Stimulated activated CD8-positive, alpha-beta memory T cell treated with anti-CD3 and anti-CD28 coated beads, Interleukin-4, amount 100 ng/mL, for 24 hours (primary cell): ENCODE measurements around the gene ITGB5.

Experiments used
- DNase-seq: peaks from one replicate; pipeline ENCODE4 v3.0.0-alpha.2; 2020; ENCODE audit warnings: low read depth

Gene ITGB5

DNA sequence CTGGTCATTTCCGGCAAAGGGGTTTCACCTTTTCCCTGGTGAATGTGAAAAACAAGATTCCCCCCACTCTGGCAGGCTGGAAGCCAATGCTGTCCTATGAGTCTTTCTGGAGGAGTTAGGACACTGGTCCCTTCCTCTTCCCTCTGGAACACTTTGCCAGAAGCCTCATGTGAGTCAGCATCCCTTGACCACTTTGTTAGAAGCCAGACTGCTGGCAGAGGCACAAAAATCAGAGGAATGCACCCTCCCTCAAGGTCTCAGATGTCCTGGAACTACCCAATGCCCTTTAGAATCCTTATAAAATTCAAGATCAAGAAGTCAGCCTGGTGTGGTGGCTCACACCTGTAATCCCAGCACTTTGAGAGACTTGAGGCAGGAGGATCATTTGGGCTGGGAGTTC lies 26.6 kb downstream of the ITGB5 start:
- DNase-seq, result no peak

DNA sequence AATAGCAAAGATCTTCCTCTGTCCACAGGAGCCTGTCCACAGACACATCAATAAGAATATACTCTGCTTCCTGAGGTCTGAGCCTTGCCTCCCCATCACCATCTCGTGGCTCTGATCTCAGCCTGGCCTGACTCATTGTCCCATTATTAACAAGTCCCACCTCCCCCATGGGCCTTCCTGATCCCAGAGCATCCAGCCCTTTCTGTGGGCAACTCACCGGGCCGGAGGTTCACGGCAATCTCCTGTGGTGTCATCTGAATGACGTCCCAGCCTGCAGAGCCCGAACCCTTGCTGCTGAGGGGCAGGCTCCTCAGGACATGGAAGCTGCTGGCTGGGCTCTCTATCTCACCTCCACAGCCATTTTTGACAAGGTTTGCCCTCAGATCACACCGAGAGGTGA lies 28.1 kb downstream of the ITGB5 start:
- DNase-seq, result no peak

DNA sequence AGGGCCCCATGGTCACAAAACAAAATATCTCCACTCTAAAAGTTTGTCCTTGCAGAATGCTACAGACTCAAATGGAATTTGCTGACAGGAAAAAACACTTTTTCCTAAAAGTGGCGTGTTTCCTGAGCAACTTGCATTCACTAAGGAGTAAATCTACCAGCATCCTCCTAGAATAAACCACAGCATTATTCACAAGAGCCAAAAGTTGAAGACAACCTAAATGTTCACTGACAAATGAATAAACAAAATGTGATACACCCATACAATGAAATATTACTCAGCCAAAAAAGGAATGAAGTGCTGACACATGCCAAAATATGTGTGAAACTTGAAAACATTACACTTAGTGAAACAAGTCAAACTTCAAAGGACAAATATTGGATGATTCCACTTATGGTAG lies 28.9 kb downstream of the ITGB5 start:
- no peak for DNase-seq

DNA sequence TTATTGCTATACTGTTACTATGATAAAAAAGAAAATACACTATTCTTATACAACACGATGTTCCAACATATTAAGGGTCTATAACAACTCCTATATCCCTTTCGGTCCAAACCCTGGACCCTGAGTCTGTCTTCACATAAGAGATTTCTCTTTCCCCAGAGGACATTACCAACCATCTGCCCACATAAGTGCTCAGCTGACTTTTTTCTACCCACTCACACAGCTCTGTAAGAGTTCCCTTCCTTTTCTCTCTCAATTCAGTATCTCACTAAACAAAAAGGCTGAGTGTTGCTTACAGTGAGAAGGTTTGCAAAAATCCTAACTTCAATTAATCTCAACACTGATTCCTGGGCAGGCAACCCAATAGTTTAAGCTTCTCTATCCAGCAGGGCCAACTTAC lies 30.5 kb downstream of the ITGB5 start:
- DNase-seq, result no peak

DNA sequence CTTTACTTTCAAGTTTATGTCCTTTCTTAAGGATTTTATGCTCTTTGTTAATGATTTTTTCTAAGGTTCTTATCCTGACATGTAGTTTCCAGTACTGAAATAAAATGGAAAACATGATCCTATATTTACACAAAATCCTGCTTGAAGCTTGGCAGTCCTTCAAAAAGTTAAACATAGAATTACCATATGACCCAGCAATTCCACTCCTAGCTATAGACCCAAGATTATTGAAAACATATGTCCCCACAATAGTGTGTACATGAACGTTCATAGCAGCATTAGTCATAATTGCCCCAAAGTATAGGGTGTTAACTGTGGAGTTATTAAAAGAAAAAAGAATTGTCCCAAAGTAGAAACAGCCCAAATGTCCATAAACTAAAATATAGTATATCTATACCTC lies 33.2 kb downstream of the ITGB5 start:
- no peak for DNase-seq

DNA sequence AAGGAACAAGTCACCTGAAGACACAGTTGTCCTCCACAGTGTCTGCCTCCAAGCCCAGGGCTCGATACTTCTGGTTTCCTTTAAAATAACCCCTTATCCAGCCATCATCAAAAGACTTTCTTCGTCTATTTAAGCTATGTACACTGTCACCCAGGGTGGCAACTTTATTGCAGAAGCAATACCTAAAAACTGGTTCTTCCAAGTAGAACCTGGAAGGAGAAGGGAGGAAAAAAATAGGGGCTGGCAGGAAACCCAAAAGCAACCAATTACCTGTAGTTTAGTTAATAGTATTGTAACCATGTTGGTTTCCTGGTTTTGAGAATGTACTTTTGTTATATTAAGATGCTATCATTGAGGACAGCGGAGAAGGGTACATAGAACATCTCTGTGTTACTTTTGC lies 33.7 kb downstream of the ITGB5 start:
- DNase-seq, result no peak

DNA sequence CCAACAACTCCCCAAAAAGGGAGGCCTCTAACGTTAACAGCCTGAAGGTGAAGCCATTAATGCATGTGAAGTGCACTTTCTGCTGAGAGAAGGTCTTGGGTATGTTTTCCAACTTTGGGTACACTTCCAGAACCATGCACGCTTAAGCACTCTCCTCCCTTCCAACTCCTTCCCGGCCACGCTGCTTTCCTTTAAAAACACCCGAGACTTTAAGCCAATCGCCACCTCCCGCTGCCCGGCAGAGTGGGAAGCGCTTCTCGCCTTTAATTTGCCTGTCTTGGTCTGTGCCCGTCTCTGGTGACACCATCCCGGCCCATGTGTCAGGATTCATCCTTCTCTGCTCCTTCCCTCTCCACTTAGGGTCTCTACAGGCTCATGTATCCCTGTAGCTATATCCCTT lies 35.3 kb downstream of the ITGB5 start:
- no peak for DNase-seq

DNA sequence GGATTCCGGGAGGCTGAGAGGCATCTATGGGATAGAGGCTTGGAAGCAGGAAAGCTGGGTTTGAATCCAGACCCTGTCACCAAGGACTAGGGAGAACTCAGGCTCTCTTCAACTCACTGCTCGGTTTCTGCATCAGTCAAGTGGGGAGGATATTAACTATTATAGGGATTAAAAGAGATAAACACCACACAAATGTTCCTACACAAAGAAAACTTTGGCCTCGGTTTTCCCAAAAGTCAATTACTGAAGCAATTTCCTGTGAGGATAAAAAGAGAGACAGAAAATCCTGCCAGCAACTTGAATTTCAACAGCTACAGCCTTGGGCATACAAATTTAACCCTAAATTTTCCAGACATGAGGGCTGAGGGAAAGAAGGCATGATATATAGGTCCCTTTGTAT lies 36.0 kb downstream of the ITGB5 start:
- DNase-seq, result no peak

DNA sequence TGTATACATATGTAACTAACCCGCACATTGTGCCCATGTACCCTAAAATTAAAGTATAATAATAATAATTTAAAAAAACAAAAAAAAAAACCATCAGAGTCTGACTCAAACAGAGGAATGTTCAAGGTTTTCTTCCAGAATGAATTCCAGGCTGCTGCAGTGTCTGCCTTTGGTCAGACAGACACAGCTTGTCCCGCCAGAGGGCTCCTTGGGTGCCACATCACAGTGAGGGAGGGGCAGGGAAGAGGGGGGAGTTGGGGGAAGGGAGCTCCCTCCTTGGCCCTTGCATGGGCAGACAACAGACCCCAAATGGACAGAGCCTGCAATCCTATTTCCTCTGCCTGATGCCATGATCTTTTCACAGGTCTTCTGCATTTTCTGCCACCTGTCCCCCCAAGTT lies 36.5 kb downstream of the ITGB5 start:
- DNase-seq, result no peak

DNA sequence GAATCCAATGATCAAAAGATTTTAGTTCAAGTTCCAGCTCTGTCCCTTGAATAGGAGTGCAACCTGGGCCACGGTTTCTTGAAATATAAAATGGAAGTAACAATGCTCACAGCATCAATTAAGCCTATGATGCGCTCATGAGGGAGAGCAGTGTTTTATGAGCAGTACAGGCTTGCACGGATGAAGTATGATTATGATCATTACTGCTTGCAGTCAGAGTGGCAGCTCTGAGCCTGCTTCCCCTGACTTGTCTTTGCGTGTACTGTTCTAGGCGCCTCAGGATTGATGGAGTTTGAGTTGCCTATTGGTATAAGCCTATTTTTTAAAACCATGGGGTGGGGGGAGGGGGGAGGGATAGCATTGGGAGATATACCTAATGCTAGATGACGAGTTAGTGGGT lies 37.0 kb downstream of the ITGB5 start:
- DNase-seq, result no peak

DNA sequence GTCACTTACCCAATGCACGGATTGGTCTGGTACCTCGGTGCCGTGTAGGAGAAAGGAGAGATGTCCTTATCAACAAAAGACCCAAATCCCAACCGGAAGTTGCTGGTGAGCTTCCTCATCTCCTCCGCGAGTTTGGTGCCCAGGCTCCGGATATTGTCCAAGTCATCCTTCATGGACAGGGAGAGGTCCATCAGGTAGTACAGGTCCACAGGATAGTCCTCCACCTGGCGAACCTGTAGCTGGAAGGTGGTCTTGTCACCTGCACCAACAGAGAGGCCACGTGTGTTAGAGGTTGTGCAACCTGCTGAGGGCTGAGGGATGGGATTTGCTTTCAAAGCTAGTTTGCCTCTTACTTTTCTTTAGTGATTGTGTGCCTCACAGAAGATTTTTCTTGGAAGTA lies 38.9 kb downstream of the ITGB5 start:
- no peak for DNase-seq

DNA sequence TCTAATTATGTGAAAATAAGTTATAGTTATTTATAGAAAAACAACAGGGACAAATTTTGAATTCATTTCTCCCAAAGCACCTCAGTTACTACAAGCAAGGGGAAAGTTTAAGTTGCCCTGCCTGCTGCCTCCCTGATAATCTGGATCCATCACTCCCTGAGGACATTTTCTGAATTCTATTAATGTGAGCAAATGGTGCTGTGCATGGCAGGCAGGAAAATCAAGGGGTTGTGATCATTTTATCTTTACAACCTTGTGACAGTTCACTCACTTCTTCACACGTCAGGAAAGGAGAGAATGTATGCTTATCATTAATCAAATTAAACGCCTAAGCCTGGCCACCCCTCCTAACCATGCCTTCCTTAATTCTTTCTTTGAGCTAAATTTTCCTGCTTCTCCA lies 39.3 kb downstream of the ITGB5 start:
- DNase-seq, result no peak

DNA sequence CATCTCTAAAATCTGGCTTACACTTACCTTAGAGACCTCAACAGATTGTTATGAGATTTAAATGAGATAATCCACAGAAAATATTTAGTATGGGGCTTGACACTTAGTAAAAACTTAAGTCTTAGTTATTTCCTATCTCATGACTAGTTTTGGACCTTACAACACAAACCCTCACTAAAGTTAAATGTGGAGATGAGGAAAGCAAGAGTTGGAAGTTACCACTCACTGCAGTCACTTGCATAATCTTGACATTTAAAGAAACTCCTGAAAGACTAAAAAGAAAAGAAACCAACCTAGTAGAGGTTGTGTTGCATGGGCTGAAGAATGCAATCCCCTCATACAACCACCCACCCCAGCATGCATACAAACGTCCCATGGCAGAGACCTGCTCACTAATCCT lies 40.1 kb downstream of the ITGB5 start:
- DNase-seq, result no peak

DNA sequence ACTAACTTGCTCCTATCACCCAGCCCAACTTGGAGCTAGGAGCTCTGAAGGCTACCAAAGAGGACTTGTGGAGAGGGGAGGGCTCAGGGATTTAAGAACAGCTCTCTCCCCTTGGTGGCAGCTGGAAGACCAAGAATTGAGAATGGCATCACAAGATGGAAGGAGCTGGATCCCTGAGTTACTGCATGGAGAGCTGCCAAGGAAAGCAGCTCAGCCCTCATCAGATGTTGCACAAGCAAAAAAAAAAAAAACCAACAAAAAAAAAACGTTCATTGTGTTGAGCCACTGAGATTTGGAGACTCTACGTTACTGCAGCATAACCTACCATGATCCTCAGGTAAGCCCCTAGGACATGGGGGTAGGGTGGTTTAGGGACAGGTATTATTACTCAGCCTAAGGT lies 41.0 kb downstream of the ITGB5 start:
- no peak for DNase-seq

DNA sequence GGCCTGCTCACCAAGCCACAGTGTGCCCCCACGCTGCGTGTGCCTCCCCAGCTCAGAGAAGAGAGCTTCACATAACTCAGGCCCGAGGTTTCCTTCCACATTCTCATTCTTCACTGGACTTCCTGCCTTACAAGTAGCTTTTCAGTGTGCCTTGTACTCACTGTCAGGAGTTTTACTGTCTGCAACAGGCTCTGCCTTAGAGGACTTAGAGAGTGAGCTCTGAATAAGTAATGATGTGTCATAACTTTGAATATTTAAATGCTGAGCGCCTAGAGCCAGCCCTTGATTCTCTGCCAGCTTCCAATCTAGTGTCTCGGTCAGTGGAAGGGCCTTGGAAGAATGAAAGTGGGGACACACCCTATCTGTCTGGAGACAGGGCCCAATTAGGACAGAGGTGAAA lies 41.8 kb downstream of the ITGB5 start:
- no peak for DNase-seq

DNA sequence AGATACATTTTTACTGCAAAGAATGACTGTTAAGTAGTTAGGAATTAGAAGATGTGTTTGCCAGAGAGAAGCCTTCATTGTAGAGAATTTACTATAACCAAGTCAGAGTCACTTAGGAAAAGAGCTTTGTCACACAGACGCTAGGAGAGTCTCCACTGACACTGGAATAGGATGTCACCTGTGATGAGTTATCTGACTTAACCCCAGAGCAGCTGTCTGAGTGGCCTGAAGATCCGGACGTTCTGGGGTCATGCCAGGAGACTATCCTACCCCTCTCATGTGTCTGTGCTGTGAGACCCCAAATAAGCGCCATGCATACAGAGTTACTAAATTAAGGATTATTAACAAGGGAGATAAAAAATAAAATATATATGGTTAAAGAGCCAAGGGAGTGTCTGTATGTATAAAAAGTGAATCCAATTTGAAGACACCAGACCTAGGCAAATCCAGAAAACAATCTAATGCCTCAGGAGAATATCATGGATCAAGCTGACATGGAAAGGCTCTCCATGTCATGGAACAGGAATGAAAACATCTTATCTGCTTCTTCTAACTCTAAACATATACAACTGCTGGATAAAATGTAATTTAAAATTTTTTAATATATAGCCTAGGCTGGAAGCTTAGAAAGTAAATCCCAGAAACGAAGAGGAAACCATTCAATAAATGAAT lies 43.5 kb downstream of the ITGB5 start:
- DNase-seq, result no peak

DNA sequence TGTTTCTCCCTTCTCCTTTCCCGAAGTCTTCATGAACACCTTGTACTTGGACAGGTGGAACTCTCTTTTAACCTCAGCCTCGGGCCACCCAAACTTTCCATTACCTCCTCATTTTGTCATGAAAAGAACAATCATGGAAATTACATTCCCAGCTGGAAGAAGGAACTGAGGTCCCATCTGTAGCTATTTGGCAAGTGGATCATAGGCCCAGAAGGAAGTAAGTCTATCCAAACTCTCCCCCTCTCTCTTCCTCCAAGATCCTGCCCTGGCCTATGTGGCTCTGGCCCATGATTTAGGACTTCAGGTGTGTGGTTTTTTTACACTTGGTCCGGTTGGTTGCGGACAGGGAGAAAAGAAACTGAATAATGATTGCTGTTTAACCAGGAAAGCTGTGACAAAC lies 44.1 kb downstream of the ITGB5 start:
- DNase-seq, result no peak

DNA sequence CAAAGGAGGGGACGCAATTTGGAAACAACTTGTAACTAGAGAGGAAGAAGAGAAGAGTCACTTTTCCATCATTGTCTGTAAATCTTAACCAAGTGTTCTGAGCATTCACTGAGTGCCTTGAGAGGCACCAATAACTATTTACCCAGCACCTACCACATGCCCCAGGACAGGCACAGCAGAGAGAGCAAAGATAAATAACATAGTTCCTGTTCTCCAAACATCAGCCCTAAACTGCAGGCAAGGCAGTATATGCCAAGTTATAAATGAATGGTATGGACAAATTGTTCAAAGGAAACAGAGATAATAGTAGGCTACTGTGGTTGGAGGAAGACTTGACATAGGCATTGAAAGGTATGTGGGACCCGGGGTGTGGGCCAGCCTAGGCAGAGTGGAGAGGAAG lies 45.6 kb downstream of the ITGB5 start:
- no peak for DNase-seq

DNA sequence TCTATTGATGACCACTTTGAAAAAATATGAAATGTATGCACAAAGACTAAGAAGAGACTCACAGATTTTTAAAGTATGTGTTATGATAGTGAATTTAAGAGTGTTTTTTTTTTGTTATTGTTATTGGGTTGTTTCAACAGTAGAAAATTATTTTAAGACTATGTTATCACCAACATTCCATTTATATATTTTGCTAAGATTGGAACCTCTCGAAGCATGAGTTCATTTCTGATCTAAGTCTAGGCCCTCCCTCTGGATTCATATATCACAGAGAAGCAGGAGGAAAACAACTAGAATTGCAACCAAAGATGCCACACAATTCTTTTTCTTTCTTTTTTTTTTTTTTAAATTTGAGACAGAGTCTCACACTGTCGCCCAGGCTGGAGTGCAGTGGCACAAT lies 46.8 kb downstream of the ITGB5 start:
- no peak for DNase-seq

DNA sequence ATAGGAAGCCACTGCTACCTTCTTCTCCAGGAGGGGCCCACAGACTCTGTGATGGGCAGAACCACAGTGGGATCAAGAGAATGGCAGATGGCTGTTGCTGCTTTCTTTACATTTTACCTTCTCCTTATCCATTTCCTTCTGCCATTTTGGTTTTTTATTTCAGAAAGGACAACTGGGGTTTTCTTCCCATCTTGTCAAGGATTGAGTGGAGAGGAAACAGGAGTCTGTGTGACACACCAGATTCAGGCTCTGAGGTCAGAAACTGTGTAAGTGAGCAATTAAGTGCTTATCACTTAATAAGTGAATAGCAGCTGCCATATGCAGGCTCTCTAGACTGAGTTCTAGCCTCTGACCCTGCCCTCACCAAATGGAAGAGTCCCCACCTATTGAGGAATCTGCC lies 47.3 kb downstream of the ITGB5 start:
- no peak for DNase-seq

DNA sequence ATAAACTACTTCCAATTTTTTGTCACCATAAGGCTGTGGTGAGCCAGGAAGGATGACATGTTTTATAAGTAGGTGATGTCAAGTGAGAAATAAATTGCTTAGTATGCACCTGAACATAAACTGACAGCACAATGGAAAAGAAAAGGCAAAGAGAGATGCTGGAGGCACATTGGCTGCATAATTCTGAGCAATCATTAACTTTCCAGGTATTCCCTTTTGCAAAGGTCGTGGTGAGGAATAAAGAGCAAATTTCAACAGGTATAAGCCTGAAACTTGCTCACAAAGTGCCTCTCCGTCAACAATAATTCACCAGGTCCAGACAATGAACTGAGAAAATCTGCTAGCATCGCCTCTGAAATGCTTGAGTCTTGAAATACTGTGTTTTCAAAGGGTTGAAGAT lies 48.2 kb downstream of the ITGB5 start:
- no peak for DNase-seq

DNA sequence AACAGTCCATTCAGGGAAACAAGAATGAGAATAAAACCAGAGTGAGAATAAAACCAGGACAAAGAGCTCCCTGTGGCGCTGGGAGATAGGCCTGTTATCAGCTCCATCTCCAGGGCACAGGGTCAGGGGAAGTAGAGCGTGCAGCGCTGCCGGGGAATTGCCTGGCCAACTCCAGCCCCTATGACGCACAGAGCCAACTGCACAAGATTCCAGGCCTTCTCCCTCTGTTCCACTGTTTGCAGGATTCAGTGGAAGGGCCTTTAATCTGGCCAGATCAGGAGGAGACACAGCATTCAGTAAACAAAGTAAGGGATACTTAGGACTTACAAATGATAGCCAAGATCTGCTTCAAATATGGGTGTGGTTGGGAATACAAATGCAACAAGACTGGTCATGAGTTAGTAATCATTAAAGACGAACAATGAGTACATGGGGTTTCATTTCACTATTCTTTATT lies 49.4 kb downstream of the ITGB5 start:
- DNase-seq, result no peak

DNA sequence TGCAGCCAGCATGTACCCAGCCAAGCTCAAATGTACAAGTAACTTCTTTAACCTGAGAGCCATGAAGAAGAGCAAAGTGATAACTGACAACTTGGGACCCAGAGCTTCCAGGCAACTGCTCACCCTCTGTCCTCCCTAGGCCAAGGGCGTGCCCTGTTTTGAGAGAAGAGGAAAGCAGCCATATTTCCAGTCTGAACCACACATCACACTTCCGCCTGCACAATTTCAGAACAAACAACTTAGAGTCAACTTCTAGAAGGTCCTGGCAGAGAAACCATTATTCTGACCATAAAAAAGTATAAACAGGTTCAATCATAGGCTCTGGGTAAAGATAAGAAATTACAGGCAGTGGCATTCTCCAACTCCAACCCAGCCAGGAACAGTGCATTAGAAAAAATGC lies 50.1 kb downstream of the ITGB5 start:
- no peak for DNase-seq

DNA sequence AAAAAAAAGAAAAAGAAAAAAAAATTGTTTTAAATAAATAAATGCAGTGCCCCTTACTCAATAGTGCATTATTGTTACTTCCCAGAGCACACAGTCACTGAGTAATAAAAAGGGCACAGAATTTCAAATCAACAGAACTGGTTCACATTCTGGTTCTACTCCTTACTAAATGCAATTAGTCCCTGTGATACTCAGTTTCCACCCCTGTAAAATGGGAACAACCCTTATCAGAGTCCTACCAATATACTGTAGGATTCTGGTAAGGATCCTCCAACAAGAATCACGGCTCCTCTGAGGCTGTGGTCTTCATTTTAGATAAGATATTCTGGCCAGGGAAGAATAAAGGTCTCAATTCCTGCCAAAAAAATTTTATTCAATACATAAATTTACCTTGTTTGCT lies 50.7 kb downstream of the ITGB5 start:
- no peak for DNase-seq
